Measurements from ENCODE around the gene CHRNA1.

CHRNA1 gene

GRCh38 chr2:174781298-174781697, 17.0 kb upstream of the CHRNA1 start:
- no peak for DNase-seq

GRCh38 chr2:174780856-174781255, 16.6 kb upstream of the CHRNA1 start:
- no peak for DNase-seq

GRCh38 chr2:174780191-174780840, 16.0 kb upstream of the CHRNA1 start:
- no peak for DNase-seq

DNA sequence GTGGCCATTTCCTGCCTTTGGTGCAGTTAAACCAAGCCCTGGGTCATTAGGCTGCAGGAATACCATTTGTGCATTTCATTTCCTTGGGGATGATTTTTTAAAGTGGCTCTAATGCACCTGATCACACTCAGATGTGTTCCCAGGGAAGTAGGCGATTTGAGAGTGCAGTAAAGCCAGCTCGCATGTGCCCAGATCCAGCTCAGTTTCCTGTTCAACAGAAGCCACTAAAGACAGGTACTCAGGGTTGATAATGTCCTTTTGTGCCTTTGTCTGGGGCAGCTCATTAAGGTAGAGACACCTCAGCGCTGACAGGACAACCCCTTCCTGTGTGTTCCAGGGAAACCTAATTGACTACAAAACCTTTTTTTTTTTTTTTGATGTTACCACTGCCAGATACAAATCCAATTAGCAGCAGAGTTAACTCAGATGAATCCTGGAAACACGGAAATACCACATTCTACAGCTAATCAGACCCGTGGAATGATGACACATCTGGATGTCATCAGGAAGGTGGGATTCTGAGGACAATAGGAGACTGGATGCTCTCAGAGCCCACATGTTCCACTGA, 15.2 kb upstream of the CHRNA1 start:
- DNase-seq, result peak; percentile 20

DNA sequence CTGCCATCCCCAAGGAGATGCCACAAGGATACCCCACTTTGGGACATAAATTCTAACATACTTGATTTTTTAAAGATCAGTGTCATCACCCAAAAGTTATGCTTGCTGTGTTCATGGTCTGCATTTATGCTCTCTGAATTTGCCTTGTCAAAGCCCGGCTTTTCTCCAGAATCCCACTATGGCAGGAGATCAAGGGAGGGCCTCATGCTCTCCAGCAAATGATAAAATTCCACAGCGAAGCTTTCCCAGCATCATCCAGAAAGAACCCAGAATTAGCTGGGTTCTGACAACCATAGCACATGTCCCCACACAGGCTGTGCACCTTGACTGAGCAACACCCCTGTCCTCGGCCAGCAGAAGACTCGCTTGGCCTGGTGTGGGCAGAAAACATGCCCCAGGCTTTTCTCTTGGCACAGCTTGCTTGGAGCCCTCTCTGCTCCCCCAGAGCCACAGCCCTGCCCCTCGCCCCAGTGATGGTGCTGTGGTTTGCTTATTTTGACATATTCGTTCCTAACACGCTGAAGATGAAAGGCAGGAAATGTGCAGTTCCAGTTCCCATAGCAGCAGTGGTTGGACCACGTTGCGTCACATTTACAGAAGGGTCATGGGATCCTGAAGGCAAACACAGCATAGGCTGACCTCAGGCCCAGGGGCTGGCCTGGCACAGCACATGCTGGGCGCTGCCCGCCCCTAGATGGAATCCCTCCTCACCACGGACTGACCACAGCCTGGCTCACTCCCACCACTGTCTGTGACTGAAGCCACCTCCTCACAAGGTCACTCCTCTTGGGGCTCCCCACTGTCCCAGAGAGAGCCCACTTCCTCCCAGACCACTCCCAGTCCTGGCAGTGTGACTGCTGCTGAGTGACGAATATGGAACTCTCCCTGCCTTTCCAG, 14.1 kb upstream of the CHRNA1 start:
- DNase-seq, result no peak

DNA sequence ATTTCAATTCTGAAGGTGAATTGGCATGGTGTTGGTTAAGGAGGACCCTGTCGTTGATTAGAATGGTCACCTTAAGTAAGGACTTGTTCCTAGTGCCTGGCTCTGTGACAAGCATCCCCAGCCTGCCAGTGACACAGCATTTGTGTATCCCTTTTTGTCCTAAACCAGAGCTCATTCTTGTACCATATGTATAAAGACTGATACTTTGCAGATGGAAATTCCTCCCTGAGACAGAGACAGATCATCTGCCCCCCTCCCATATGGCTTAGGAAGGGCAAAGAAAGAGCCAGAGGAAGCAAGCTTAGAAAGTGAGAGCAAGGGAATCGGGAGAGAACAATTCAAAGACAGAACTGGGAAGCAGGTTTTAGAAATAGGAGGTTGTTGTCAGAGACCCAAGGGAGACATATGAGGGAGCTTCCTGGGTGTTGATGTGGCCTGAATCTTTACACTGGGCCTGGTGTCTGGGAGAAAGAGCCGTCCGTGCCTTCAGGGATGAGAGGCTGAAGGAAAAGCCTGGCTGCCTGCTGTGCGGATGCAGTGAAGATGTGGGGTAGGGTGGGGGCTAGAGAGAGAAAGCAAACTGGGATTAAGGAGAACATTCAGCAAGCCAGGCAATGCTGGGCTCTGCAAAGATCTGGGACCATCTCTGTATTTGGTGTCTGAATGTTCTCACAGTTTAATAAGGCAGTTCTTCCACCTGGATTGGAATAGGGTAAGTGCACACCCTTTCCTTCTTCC, 13.2 kb upstream of the CHRNA1 start:
- DNase-seq, result no peak

GRCh38 chr2:174776675-174777074, 12.4 kb upstream of the CHRNA1 start:
- DNase-seq, result no peak

- DNase-seq, result no peak
These were observed 12.0 kb upstream of the CHRNA1 start for GRCh38 chr2:174776223-174776622.

DNA sequence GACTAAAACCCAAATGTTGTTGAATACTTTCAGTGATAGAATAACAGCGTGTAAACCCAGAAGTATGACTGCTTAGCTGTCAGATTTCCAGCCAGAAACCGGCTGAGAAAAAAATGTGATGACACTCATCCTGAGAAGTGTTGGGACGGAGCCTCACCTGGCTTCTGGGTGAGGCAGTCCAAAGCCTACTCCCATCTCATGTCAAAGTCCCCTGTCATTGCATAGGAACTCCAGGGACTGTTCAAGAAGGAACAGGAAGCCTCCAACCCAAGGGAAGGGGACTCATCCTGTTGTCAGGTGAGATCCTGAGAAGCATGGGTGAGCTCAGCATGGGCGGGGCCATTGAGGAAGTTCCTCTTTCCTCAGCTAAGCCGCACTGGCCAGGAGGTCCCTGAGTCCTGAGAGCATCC, 11.3 kb upstream of the CHRNA1 start:
- no peak for DNase-seq

- DNase-seq, result no peak
These were observed 10.6 kb upstream of the CHRNA1 start for GRCh38 chr2:174774886-174775285.

GRCh38 chr2:174773215-174773614, 8.9 kb upstream of the CHRNA1 start:
- no peak for DNase-seq

- no peak for DNase-seq
These were observed 8.2 kb upstream of the CHRNA1 start for GRCh38 chr2:174772472-174772801.

DNA sequence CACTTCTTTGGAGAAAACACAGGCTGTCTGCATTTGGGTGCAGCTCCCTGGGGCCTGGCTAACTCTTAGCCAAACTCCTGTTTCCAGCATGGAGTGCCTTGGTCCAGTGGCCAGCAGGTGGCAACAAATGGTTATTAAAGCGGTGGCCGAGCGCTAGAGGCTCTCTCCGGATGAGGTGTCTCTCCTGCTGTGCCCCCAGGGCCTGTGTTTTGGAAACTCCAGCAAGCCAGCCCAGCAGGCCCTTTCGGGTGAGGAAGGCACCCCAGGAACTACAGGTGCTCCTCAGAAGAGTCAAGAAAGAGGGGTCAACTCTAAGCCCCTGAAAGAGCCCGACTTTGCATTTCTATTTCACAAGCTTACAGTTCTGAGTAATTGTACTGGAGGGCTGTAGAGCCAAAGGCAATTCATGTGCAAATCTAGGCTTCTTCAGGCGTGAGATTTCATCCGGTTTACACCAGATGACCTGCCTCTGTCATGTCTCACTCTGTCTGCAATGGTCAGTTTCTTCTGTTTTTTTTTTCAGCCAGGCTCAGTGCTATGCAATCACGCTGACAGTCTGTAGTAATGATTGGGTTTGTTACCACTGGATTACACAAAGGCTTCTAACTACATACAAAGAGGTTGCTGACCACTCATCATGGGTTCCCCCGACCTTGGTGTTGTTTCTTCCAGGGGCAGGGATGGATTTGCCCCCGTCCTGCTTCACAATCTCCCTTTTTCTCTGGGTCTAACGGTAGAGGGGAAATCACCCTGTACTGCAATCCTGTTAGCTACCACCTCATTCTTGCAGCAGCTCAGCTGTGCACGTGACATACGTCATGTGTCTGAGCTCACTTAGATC, 7.6 kb upstream of the CHRNA1 start:
- peak; percentile 64 for DNase-seq

- DNase-seq, result no peak
These were observed 6.9 kb upstream of the CHRNA1 start for GRCh38 chr2:174771136-174771535.

- no peak for DNase-seq
These were observed 4.3 kb upstream of the CHRNA1 start for GRCh38 chr2:174768557-174768956.

DNA sequence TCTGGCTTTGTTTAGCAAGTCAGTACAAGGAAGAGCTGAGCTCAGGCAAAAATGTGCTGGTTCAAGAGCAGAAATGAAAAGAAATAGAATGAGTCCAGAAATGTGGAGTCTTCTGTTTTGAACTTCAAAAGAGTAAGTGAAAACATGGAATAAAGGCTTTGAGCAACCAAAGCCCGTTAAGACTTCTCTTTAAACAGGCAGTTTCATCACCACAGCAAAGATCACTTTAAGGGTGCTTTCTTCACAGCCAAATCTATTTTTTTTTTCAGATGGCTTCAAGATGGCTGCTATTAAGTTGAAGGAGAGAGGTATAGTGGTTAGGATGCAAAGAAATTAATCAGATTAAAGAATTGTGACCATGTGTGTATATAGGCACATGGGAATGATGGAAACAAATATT, 2.0 kb upstream of the CHRNA1 start:
- DNase-seq, result no peak

- no peak for DNase-seq
These were observed 1.3 kb upstream of the CHRNA1 start for GRCh38 chr2:174765576-174765975.

DNA sequence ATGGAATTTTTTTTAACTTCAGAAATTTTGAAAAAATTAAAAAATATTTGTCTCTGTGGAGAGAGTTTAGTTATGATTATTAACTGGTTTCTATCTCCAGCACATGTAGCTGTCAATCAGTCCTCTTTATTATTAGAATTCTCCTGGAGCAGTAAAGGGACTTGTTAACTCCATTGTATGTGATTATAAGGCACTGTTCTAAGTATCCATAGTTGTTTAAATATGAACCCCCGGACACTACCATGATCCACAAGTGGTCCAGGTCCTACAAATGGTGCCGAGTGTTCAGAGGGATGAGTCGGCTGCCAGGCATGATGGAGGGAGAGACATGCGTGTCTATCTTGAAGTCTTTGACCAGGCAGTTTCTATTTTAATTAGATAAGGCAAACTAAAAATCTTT, 492 bp downstream of the CHRNA1 start:
- DNase-seq, result no peak

DNA sequence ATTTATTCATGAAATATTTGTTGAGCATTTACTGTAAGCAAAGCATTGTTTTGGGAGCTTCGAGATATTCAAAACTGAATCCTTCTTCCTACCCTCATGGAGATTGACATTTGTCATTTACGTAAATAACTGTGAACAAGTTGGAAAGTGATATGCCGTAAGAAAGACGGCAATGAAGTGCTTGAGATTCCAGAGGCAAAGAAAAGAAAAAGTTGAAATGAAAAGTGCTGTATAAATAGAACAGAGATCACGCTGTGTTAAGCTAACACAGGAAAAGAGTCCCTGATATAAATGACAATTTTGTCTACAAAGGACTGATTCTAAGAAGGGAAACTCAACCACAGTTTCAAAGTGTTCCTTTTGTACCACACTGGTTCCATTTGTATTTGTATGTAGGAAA, 1.8 kb downstream of the CHRNA1 start:
- no peak for DNase-seq

DNA sequence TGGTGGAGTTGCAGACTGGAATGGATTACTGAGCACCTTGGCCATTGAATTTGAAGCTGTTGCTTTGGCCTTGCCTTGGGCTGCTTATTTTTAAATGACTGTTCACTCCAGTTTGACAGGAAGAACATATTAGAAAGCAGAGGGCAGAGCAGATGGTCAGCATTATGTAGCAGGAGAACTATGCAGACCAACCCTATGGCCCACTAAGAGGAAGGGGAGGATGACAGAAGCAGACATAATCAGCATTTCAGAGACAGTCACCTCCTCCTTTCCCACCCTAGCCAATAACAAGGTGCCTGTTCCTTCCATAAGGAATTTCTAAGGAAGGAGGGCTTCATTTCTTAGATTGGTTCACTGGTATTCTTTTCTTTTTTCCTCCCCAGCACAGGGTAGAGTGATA, 2.4 kb downstream of the CHRNA1 start:
- DNase-seq, result no peak

GRCh38 chr2:174760845-174761473, 3.3 kb downstream of the CHRNA1 start:
- DNase-seq, result no peak

All from NCI-H774 (cell line).